GM12878 (cell line): ENCODE measurements around the gene ERN1.

ENCODE experiments used
- MYC ChIP-seq: IDR thresholded peaks from 2 replicates; pipeline ENCODE4 v1.6.1; 2011; ENCODE audit warnings: mild to moderate bottlenecking, low read length, moderate library complexity, inconsistent platforms; ENCODE audit not compliant: insufficient read depth, insufficient replicate concordance, insufficient read length, severe bottlenecking
- POU2F2 ChIP-seq: IDR thresholded peaks from 3 replicates; pipeline ENCODE4 v1.6.1; 2011; ENCODE audit warnings: low read depth, mild to moderate bottlenecking, low read length, borderline replicate concordance

GRCh38 chr17:64080174-64080618 is 49.7 kb downstream of the ERN1 start:
- TF ChIP-seq POU2F2 = no peak
- no peak for TF ChIP-seq MYC
